MM.1S (cell line): Measurements from ENCODE around the gene IL17C.

Experiments
- DNase-seq: peaks from one replicate; pipeline ENCODE4 v3.0.0-alpha.2; 2015
- H2AFZ ChIP-seq: fragments of 300-600 bp; sonication (generic); 2 replicates; pipeline ENCODE4 v1.6.0; 2016; ENCODE audit warnings: antibody characterized with exemption, low read length
- H3F3A ChIP-seq: fragments of 300-600 bp; sonication (generic); 2 replicates; pipeline ENCODE4 v1.6.1; 2016; ENCODE audit warnings: mild to moderate bottlenecking, antibody characterized with exemption, low read length, moderate library complexity, mixed read lengths; ENCODE audit not compliant: insufficient read depth
- H3K27ac ChIP-seq: fragments of 300-600 bp; sonication (generic); 2 replicates; pipeline ENCODE4 v1.5.1; 2016; ENCODE audit warnings: mild to moderate bottlenecking, low read length
- H3K27me3 ChIP-seq: fragments of 300-600 bp; sonication (generic); replicated peaks from 2 replicates; pipeline ENCODE4 v1.6.0; 2016; ENCODE audit warnings: low read length; ENCODE audit not compliant: insufficient read depth
- H3K36me3 ChIP-seq: fragments of 300-600 bp; sonication (generic); replicated peaks from 2 replicates; pipeline ENCODE4 v1.6.1; 2016; ENCODE audit warnings: mild to moderate bottlenecking, low read length, mixed read lengths; ENCODE audit not compliant: insufficient read depth
- H3K4me1 ChIP-seq: fragments of 300-600 bp; sonication (generic); 2 replicates; pipeline ENCODE4 v1.6.1; 2016; ENCODE audit warnings: low read length, mixed read lengths
- H3K4me2 ChIP-seq: fragments of 300-600 bp; sonication (generic); 2 replicates; pipeline ENCODE4 v1.6.0; 2016; ENCODE audit warnings: low read depth, low read length
- H3K4me3 ChIP-seq: fragments of 300-600 bp; sonication (generic); 2 replicates; pipeline ENCODE4 v1.5.1; 2016; ENCODE audit warnings: low read length, mixed read lengths
- H3K79me2 ChIP-seq: fragments of 300-600 bp; sonication (generic); 2 replicates; pipeline ENCODE4 v1.6.1; 2016; ENCODE audit warnings: mixed run types, low read length, mixed read lengths
- H3K9ac ChIP-seq: fragments of 300-600 bp; sonication (generic); 2 replicates; pipeline ENCODE4 v1.6.1; 2016; ENCODE audit warnings: low read length, mixed read lengths
- H3K9me2 ChIP-seq: fragments of 300-600 bp; sonication (generic); replicated peaks from 2 replicates; pipeline ENCODE4 v1.6.1; 2016; ENCODE audit warnings: mild to moderate bottlenecking, low read length, mixed read lengths; ENCODE audit not compliant: insufficient read depth
- H3K9me3 ChIP-seq: fragments of 300-600 bp; sonication (generic); replicated peaks from 2 replicates; pipeline ENCODE4 v1.6.1; 2016; ENCODE audit warnings: mild to moderate bottlenecking, low read length, mixed read lengths; ENCODE audit not compliant: insufficient read depth
- H4K20me1 ChIP-seq: fragments of 300-600 bp; sonication (generic); 2 replicates; pipeline ENCODE4 v1.6.1; 2016; ENCODE audit warnings: mild to moderate bottlenecking, low read length, moderate library complexity, mixed read lengths; ENCODE audit not compliant: insufficient read depth
- EZH2 ChIP-seq: fragments of 300-600 bp; sonication (generic); optimal IDR thresholded peaks from 2 replicates; pipeline ENCODE3; 2017; ENCODE audit warnings: low read depth, mild to moderate bottlenecking, antibody characterized with exemption, low read length, mixed read lengths
- EZH2phosphoT487 ChIP-seq: fragments of 300-600 bp; sonication (generic); IDR thresholded peaks from 2 replicates; pipeline ENCODE4 v1.6.1; 2018; ENCODE audit warnings: antibody characterized with exemption, low read length
- TF ChIP-seq, protein P1 (sequence below): fragments of 300-600 bp; sonication (generic); IDR thresholded peaks from 2 replicates; pipeline ENCODE4 v1.5.1; 2016; ENCODE audit warnings: antibody characterized with exemption, low read length, mixed read lengths

The IL17C gene

DNA sequence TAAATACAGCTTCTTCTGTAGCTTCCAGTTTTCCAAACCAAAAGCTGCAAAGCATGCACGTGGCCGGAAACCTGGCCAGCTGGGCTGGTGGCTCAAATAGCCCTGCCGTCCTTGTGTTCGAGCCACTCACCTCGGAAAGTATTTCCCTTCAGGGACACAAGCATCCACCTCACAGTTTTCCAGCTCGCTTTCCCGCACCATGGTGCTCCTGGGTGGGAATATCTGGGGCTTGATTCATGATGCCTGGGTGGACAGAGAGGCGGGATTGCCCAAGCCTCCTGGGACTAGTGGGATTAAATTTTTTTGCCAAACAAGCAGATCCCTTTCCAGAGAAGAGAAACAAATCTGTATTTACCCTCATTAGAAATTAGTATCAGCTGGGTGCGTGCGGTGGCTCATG is 31.6 kb downstream of the IL17C start:
- H2AFZ ChIP-seq, result no peak overlapping the region
- TF ChIP-seq, protein P1, sequence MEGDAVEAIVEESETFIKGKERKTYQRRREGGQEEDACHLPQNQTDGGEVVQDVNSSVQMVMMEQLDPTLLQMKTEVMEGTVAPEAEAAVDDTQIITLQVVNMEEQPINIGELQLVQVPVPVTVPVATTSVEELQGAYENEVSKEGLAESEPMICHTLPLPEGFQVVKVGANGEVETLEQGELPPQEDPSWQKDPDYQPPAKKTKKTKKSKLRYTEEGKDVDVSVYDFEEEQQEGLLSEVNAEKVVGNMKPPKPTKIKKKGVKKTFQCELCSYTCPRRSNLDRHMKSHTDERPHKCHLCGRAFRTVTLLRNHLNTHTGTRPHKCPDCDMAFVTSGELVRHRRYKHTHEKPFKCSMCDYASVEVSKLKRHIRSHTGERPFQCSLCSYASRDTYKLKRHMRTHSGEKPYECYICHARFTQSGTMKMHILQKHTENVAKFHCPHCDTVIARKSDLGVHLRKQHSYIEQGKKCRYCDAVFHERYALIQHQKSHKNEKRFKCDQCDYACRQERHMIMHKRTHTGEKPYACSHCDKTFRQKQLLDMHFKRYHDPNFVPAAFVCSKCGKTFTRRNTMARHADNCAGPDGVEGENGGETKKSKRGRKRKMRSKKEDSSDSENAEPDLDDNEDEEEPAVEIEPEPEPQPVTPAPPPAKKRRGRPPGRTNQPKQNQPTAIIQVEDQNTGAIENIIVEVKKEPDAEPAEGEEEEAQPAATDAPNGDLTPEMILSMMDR, result no peak
- TF ChIP-seq EZH2 (no peak), EZH2phosphoT487 (no peak)
- H3K36me3 ChIP-seq, result no peaks in the 10 kb centered on the region
- no peak overlapping the region for H3K4me2 ChIP-seq
- no peaks in the 10 kb centered on the region for H3F3A ChIP-seq
- no peaks in the 10 kb centered on the region for H3K79me2 ChIP-seq
- no peaks in the 10 kb centered on the region for H4K20me1 ChIP-seq
- H3K9me3 ChIP-seq, result no peaks in the 10 kb centered on the region
- no peak for DNase-seq
- no peaks in the 10 kb centered on the region for H3K9me2 ChIP-seq
- no peaks in the 10 kb centered on the region for H3K4me1 ChIP-seq
- H3K4me3 ChIP-seq, result no peak overlapping the region
- no peak overlapping the region for H3K27ac ChIP-seq
- H3K9ac ChIP-seq, result no peak overlapping the region
- no peaks in the 10 kb centered on the region for H3K27me3 ChIP-seq

DNA sequence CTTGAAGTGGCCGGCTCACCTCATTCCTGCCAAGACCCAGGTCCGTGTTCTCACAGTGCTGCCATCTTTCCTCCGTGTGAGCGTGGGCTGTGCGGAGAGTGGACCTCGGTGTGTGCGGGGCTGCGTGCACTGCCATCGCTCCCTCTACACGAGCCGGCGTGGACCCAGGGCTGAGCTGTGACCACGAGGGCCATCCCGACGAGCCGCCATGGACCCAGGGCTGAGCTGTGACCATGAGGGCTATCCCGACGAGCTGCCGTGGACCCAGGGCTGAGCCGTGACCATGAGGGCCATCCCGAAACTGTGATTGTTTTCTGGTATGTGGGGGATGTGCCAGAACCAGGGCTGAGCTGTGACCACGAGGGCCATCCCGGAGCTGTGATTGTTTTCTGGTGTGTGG is 33.4 kb downstream of the IL17C start:
- H3K4me2 ChIP-seq, result no peak overlapping the region
- no peaks in the 10 kb centered on the region for H3K36me3 ChIP-seq
- no peaks in the 10 kb centered on the region for H3K9me3 ChIP-seq
- no peak overlapping the region for H3K27ac ChIP-seq
- no peaks in the 10 kb centered on the region for H3K79me2 ChIP-seq
- no peak for TF ChIP-seq EZH2phosphoT487
- no peak for TF ChIP-seq EZH2
- TF ChIP-seq, protein P1, result no peak
- DNase-seq, result no peak
- H3F3A ChIP-seq, result no peaks in the 10 kb centered on the region
- no peaks in the 10 kb centered on the region for H4K20me1 ChIP-seq
- H3K9ac ChIP-seq, result no peak overlapping the region
- H3K9me2 ChIP-seq, result no peaks in the 10 kb centered on the region
- no peak overlapping the region for H2AFZ ChIP-seq
- H3K27me3 ChIP-seq, result no peaks in the 10 kb centered on the region
- no peak overlapping the region for H3K4me3 ChIP-seq
- no peaks in the 10 kb centered on the region for H3K4me1 ChIP-seq

DNA sequence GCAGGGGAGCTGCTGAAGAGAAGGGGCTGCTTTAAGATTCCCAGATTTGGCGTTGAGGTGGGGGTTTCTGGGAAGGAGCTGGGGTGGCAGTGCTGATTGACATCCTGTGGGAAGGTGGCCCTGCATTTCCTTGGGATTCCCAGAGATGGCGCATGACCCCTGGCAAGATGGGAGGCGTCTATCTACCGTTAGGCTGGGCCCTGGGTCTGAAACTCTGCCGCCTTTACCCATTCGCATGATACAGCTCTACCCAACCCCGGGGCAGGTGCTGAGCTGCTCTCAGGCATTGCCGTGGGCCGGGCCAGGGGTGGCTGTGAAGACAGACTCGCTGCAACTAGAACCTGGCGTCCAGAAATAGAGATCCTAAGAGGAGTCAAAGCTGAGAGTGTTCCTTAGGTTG is 34.4 kb downstream of the IL17C start:
- H3K36me3 ChIP-seq, result no peaks in the 10 kb centered on the region
- no peak overlapping the region for H3K4me2 ChIP-seq
- DNase-seq, result no peak

More for the DNA sequence above, 34.4 kb downstream of the IL17C start:
- Histone ChIP-seq H3K4me3 (no peak overlapping the region), H3K9me3 (no peaks in the 10 kb centered on the region), H3K9me2 (no peaks in the 10 kb centered on the region), H3K9ac (no peak overlapping the region), H3K27me3 (no peaks in the 10 kb centered on the region), H3K79me2 (no peaks in the 10 kb centered on the region), H4K20me1 (no peaks in the 10 kb centered on the region), H2AFZ (no peak overlapping the region), H3F3A (no peaks in the 10 kb centered on the region), H3K4me1 (no peaks in the 10 kb centered on the region), H3K27ac (no peak overlapping the region)
- no peak for TF ChIP-seq EZH2phosphoT487
- no peak for TF ChIP-seq EZH2
- TF ChIP-seq, protein P1, result no peak
